ENCODE results near the gene ACTG1. TPM values are rescaled to one million over a fixed set of nuclear protein-coding genes. Genes with fewer than 3 reads are reported as not detected.

The ACTG1 gene
- total RNA-seq, 1 donor from 2014 or later = 3,623 TPM

DNA sequence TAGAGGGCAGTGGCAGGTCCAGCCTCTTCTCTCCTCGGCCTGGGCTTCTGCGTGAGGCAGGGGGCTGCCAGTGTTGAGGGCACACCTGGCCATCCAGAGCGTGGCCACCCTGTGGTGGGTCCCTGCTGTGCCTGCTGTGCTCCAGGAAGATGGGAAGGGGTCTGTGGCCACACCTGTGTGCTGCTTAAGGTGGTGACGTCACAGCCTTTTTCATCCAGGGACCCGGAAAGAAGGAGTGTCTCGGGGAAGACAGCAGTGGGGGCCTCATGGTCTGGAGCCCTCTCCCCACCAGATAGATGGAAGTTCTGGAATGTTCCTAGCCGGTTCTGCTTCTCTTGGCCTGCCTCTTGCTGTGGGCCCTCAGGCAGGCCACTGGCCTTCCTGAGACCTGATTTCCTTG lies 36.5 kb downstream of the ACTG1 start:
- no peak for FAIRE-seq
- TF ChIP-seq CTCF (IDR thresholded peaks at IDR 0.05; ENCODE audit: insufficient read depth, low read length, severe bottlenecking) = no peak

DNA sequence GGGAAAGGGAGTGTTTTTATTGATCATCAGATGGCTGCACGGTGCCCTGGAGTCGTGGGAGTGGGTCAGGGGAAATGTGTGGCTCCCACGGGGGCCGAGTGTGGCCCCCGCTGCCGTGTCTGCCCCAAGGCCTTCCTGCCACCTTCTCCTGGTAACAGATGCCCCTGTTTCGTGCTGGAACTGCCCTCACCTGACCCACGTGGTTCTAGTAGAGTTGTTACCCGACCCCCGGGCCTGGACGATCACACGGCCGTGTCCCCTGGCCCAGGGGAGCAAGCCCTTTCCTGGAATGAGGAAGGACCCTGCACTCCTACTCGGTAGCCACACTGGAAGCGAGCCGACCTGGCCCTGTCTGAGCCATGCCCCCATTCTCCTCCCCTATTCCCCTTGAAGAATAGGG lies 37.6 kb downstream of the ACTG1 start:
- TF ChIP-seq CTCF (IDR thresholded peaks at IDR 0.05; ENCODE audit: insufficient read depth, low read length, severe bottlenecking) = no peak
- no peak for FAIRE-seq
- H3K27me3 ChIP-seq (ENCODE audit: control insufficient read depth, insufficient read depth, low read length) = peaks cover 7% of the 10 kb centered on the region
- no peak overlapping the region for H3K4me3 ChIP-seq (ENCODE audit: low read depth, low read length)
- no peaks in the 10 kb centered on the region for H3K36me3 ChIP-seq (ENCODE audit: control insufficient read depth, insufficient read depth, low read length)
- no peak for DNase-seq (ENCODE audit: low read depth)

More for the DNA sequence above, 36.5 kb downstream of the ACTG1 start:
- Histone ChIP-seq H3K36me3 (ENCODE audit: control insufficient read depth, insufficient read depth, low read length) (no peaks in the 10 kb centered on the region), H3K27me3 (ENCODE audit: control insufficient read depth, insufficient read depth, low read length) (peaks cover 14% of the 10 kb centered on the region), H3K4me3 (ENCODE audit: low read depth, low read length) (no peak overlapping the region)
- no peak for DNase-seq (ENCODE audit: low read depth)

- no peak for TF ChIP-seq CTCF (IDR thresholded peaks at IDR 0.05; ENCODE audit: insufficient read depth, low read length, severe bottlenecking)
- H3K36me3 ChIP-seq (ENCODE audit: control insufficient read depth, insufficient read depth, low read length) = no peaks in the 10 kb centered on the region
- H3K4me3 ChIP-seq (ENCODE audit: low read depth, low read length) = no peak overlapping the region
- peaks cover 2% of the 10 kb centered on the region for H3K27me3 ChIP-seq (ENCODE audit: control insufficient read depth, insufficient read depth, low read length)
- DNase-seq (ENCODE audit: low read depth) = no peak
- FAIRE-seq = no peak
Observed at GRCh38 chr17:81473019-81473418, 39.6 kb downstream of the ACTG1 start.

- Histone ChIP-seq H3K36me3 (ENCODE audit: control insufficient read depth, insufficient read depth, low read length) (no peaks in the 10 kb centered on the region), H3K4me3 (ENCODE audit: low read depth, low read length) (no peak overlapping the region), H3K27me3 (ENCODE audit: control insufficient read depth, insufficient read depth, low read length) (peaks cover 2% of the 10 kb centered on the region)
- peak; percentile 3 for TF ChIP-seq CTCF (IDR thresholded peaks at IDR 0.05; ENCODE audit: insufficient read depth, low read length, severe bottlenecking)
- FAIRE-seq (no peak), DNase-seq (ENCODE audit: low read depth) (no peak)
Observed at GRCh38 chr17:81471818-81472456, 40.7 kb downstream of the ACTG1 start.

GRCh38 chr17:81470944-81471817 lies 41.4 kb downstream of the ACTG1 start:
- TF ChIP-seq CTCF (IDR thresholded peaks at IDR 0.05; ENCODE audit: insufficient read depth, low read length, severe bottlenecking) = no peak
- peak; percentile 29 for DNase-seq (ENCODE audit: low read depth)
- H3K27me3 ChIP-seq (ENCODE audit: control insufficient read depth, insufficient read depth, low read length) = no peaks in the 10 kb centered on the region
- H3K4me3 ChIP-seq (ENCODE audit: low read depth, low read length) = no peak overlapping the region
- H3K36me3 ChIP-seq (ENCODE audit: control insufficient read depth, insufficient read depth, low read length) = no peaks in the 10 kb centered on the region
- FAIRE-seq = no peak
